GM04503 (cell line): ENCODE results near the gene SLC22A12.
"Not testable (repeated sequence)": the region's sequence is repeated elsewhere in the genome, so short reads cannot be mapped to it uniquely, and the experiment has no call there.

Experiments used
- DNase-seq: peaks from one replicate; pipeline ENCODE4 v3.0.0-alpha.2; 2012; ENCODE audit warnings: low read depth

The SLC22A12 gene

DNA sequence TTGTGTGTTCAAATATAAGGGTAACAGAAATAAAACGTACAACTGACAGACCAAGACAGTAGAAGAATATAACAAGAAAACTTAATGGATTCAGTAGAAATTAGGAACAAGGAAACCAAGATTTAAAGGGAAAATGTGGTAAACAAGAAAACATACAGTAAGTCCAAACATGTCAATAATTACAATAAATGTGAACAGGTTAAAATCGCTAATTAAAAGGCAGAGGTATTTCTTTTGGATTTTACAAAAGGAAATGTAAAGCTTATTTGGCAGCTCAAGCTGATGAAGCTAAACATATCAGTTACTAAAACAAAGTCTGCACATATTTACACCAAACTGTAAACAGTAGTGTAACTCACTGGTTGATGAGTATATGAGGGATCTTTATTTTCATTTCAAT lies 2.3 kb upstream of the SLC22A12 start:
- DNase-seq, result no peak

DNA sequence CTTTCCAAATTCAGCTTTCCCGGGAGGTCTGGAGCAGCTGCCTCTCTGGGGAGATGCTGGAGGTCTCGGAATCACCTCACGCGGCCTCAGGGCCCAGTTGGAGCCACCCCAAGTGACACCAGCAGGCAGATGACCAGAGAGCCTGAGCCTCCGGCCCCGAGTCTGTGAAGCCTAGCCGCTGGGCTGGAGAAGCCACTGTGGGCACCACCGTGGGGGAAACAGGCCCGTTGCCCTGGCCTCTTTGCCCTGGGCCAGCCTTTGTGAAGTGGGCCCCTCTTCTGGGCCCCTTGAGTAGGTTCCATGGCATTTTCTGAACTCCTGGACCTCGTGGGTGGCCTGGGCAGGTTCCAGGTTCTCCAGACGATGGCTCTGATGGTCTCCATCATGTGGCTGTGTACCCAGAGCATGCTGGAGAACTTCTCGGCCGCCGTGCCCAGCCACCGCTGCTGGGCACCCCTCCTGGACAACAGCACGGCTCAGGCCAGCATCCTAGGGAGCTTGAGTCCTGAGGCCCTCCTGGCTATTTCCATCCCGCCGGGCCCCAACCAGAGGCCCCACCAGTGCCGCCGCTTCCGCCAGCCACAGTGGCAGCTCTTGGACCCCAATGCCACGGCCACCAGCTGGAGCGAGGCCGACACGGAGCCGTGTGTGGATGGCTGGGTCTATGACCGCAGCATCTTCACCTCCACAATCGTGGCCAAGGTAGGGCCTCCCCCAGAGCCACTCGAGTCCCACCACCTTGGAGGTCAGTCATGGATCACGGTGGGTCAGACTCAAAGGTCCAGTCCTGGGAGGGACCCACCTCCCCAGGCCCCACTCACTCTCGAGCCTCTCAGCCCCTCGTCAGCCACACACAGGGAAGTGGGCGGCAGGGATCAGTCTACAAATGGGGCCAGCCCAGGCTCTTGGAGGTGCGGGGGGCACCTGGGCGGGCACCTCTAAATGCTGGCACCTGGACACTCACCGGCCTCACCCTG lies 525 bp downstream of the SLC22A12 start:
- no peak for DNase-seq

DNA sequence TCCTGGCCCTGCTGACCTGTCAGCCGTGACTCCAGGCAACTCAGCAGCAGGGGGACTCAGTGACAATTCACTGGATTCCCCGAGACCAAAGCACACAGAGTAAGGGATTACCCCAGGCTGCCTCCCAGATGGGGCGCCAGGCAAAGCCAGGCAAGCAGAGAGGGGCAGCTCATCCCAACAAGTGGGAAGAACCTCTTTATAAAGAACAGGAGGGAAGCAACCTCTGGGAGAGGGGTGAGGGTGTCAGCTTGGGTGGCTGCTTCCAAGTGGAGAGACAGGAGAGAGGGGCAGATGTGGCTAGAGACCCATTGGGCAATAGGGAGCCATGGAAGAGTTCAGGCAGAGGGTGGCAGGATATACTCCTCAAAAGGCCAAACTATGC lies 1.2 kb downstream of the SLC22A12 start:
- no peak for DNase-seq

DNA sequence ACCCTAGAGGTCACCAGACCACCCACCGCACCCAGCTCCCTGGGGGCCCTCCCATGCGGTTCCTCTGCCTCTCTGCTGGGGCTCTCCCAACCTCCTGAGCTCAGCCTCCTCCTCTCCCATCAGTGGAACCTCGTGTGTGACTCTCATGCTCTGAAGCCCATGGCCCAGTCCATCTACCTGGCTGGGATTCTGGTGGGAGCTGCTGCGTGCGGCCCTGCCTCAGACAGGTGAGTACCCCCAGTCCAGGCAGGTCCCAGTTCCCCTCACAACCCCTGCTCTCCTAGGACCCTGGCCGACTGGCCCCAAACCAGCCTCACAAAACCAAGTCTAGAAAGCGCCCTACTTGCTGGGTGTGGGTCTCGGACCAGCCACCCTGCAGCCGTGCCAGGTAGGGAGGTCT lies 1.6 kb downstream of the SLC22A12 start:
- no peak for DNase-seq

DNA sequence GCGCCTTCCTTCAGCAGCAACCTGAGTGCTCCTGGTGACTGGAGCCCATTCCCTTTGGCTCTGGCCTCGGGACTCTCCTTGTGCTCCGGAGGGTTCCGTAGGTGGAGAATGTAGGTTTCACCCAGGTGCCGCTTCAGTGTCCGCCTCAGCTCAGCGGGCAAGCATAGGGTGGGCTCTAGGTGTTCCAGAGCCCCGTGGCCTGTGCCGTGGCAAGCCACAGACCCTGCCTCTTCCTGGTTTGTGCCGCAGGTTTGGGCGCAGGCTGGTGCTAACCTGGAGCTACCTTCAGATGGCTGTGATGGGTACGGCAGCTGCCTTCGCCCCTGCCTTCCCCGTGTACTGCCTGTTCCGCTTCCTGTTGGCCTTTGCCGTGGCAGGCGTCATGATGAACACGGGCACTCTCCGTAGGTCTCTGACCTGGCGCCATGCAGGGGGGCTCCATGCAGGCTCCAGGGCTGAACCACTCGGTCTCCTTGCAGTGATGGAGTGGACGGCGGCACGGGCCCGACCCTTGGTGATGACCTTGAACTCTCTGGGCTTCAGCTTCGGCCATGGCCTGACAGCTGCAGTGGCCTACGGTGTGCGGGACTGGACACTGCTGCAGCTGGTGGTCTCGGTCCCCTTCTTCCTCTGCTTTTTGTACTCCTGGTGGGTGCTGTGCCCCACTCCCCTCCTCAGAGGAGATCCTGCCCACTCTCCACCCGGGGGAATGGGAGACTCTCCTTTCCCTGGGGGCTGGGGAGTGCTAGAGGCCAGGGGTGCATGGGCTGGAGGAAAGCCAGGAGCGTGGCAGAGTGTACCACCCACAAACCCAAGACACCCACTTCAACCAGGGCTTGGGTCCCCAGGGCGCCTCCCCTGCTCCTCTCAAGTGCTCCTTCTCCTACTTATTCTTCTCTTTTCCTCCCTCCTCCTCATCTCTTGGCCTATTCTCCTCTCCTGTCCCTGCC lies 2.4 kb downstream of the SLC22A12 start:
- DNase-seq, result no peak

DNA sequence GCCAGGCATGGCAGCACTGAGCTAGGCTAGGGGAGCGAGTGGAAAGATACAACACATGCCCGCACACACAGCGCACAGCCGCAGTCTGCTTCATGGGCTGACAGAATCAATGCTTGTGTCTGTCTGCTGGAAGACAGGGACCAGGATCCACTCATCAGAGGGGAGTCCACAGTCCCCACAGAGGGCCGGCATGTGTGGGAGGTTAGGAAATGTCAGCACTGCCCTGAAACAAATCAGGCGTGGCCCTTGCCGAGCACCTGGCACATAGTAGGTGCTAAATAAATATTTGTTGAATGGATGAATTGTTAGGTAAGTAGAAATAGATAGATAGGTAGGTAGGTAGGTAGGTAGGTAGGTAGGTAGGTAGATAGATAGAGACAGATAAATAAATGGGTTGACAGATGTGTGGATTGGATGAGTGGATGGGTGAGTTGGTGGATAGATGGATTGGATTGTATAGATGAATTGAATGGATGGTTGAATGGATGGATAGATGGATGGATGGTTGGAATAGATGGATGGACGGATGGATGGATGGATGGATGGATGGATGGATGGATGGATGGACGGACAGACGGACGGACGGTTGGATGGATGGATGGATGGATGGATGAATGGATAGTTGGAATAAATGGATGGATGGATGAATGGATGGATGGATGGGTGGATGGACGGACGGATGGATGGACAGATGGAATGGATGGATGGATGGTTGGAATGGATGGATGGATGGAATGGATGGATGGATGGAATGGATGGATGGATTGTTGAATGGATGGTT lies 3.3 kb downstream of the SLC22A12 start:
- DNase-seq, result no peak

DNA sequence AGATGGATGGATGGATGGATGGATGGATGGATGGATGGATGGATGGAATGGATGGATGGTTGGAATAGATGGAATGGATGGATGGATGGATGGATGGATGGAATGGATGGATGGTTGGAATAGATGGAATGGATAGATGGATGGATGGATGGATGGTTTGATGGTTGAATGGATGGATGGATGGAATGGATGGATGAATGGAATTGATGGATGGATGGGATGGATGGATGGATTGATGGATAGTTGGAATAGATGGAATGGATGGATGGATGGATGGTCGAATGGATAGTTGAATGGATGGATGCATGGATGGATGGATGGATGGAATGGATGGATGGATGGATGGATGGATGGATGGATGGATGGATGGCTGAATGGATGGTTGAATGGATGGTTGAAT lies 4.9 kb downstream of the SLC22A12 start:
- not testable (repeated sequence) for DNase-seq

DNA sequence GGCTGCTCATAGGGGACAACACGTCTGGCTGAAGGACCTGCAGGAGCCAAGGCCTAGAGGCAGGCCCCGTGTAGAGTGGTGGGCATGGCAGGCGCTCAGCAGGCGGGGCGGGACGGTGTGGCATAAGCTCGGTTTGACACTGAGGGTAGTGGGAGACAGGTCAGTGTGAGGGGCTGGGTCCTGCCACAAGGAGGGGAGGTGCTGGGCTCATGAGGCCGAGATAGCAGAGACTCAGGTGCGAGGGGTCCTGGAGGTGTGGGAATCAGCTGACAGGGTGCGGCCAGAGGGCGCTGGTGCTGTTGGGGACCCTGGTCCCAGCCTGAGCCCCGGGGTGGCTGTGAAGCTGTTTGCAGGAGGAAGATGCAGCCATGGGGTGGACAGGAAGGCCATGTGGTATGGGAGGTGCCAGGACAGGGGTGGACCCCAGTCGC lies 6.7 kb downstream of the SLC22A12 start:
- DNase-seq, result no peak

DNA sequence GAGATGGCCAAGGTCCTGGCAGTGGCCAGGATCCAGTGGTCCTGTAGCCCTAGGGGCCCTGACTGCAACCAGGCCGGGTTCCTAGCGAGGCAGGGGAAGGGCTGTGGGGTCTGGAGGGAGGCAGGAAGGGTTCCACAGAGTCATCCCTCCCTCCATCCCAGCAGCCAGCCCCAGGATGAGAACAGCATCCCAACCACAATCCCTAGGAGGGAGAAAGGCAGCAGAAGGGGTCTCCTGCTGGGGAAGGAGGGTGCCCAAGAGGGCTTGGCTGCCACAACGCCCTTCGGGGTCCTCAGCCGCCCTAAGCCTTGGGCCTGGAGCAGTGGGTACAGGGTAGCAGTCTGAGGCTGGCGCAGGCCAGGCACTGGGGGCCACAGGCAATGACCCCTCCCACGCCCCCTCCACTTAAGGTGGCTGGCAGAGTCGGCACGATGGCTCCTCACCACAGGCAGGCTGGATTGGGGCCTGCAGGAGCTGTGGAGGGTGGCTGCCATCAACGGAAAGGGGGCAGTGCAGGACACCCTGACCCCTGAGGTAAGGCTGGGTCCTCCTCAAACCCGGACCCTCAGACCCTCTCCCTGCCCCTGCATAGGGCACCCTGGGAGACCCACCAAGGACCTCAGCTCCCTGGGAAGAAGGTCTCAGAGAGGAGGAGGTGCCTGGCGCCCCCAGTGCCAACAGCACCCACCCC lies 7.2 kb downstream of the SLC22A12 start:
- DNase-seq, result no peak

DNA sequence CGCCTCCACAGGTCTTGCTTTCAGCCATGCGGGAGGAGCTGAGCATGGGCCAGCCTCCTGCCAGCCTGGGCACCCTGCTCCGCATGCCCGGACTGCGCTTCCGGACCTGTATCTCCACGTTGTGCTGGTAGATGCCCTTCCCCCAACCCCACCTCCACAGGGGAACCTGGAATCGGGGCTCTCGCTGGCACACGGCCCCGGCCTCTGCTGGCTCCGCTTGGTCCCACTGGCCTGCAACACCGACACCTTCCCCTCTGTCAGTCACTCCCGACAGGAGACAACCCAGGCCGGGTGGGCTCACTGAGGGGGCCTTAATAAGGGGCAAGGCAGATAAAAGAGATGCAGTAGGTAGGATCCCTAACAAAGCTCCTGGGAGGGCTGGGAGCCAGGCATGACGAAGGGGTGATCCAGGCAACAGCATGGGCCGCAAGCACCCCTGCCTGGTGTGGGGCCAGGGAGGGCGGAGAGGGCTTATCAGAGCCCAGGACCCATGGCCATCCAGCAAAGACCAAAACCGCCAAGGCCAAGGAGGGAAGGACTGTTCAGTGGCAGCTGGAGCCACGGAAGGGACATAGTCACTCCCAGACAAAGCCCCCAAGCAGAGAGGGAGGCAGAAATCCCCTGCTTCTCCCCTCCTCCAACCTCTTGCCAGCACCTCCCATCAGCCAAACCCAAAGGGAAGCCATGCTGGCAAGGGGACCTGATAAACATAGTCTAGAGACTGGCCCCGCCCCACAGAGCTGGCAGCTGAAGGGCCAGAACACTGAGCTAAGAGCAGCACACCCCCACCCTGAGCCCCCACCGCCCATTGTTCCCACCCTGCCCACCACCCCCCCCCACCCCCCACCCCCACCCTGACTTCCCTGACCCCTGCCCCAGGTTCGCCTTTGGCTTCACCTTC lies 8.0 kb downstream of the SLC22A12 start:
- DNase-seq, result no peak

DNA sequence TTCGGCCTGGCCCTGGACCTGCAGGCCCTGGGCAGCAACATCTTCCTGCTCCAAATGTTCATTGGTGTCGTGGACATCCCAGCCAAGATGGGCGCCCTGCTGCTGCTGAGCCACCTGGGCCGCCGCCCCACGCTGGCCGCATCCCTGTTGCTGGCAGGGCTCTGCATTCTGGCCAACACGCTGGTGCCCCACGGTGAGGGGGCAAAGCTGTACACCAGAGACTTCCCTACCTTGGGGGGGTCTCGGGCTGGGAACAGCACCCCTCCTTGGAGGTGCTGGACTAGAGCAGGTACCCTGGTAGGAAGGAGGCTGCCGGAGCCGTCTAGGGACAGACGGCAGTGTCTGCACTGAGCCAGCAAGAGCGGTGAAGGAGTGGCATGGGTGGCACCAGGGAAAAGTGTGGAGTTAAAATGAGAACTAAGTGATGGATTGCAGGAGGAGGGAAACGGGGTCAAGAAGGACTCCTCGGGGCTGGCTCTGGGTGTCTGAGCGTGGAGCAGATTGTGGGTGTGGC lies 8.7 kb downstream of the SLC22A12 start:
- DNase-seq, result no peak

DNA sequence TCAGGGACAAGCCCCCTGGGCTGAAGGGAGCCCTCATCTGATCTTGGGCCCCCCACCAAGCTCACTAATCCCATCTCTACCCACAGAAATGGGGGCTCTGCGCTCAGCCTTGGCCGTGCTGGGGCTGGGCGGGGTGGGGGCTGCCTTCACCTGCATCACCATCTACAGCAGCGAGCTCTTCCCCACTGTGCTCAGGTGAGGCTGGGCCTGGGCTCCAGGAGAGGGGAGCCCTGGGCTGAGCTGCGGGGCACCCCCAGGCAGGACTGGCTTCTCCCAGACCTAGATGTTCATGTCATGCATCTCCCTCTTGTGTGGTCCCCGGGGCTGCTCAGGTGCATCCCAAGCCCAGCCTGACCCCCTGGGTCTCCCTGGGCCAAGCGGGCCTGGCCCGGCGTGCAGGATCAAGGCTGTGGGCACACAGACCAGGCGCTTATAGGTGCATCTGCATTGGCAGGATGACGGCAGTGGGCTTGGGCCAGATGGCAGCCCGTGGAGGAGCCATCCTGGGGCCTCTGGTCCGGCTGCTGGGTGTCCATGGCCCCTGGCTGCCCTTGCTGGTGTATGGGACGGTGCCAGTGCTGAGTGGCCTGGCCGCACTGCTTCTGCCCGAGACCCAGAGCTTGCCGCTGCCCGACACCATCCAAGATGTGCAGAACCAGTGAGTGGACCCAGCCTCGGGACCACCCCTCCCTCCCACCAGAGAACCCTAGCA lies 9.4 kb downstream of the SLC22A12 start:
- no peak for DNase-seq

DNA sequence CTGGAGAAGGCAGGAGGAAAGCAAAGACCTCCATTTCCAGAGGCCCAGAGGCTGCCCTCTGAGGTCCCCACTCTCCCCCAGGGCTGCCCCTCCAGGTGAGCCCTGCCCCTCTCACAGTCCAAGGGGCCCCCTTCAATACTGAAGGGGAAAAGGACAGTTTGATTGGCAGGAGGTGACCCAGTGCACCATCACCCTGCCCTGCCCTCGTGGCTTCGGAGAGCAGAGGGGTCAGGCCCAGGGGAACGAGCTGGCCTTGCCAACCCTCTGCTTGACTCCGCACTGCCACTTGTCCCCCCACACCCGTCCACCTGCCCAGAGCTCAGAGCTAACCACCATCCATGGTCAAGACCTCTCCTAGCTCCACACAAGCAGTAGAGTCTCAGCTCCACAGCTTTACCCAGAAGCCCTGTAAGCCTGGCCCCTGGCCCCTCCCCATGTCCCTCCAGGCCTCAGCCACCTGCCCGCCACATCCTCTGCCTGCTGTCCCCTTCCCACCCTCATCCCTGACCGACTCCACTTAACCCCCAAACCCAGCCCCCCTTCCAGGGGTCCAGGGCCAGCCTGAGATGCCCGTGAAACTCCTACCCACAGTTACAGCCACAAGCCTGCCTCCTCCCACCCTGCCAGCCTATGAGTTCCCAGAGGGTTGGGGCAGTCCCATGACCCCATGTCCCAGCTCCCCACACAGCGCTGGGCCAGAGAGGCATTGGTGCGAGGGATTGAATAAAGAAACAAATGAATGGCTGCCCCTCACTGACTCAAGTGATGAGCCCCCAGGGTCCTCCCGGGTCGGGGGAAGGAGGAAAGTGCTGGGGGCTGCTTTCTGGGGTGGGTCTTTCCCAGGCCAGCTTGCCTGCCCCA lies 10.8 kb downstream of the SLC22A12 start:
- DNase-seq, result no peak

DNA sequence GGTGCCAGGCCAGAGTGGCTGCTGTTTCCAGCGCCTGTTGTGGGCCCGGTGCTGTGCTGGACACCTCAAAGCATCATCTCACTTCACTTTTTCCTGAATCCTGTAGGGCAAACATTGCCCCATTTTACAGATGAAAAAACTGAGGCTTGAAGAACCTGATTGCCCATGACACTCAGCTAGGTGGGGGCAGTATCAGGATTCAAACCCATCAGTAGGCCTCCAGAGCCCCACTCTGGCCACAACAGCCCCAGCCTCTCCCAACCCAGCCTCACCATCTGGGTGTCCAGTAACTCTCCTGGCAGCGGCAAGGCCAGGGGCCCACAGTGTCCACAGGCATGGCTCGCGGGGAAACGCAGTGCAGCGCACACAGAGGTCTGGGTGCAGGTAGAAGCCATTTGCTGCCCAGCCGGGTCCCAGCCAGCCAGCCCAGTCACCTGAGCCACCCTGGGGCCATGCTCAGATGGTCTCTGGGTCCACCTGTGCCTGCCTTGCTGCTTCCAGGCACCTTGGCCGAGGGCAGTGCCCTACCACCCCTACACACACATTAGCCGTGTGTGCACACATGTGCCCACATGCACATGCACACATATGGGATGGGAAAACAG lies 11.5 kb downstream of the SLC22A12 start:
- DNase-seq, result no peak

DNA sequence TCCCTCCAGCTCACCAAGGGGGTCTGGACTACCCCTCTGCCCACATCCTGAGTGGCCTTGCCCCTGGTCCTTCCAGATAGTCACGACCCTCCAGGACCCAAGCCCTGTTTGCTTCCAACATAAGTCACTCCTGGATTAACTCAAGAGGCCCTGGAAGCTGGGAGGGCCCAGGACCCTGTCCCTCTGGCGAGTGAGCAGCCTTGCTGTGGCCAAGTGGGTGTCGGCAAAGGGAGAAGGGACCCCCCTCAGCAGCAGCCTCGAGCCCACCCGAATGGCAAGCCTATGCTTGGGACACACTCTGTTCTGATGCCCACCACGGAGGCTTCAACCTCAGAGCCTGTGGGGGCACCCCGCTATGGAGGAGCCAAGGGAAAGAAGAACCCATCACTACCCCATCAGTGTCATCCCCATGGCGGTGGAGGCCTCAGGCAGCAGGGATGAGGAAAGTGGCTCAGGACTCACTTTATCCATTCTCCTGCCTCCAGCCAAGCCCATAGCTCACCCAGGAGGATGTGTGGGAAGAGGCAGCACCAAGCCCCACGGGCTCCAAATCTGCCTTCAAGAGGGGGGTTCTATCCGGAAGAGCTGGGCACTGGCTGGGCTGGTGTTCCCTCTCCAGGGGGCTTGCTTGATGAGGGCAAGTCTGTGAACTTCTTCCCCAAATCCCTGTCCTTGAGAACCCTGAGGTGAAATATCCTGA lies 12.5 kb downstream of the SLC22A12 start:
- no peak for DNase-seq

DNA sequence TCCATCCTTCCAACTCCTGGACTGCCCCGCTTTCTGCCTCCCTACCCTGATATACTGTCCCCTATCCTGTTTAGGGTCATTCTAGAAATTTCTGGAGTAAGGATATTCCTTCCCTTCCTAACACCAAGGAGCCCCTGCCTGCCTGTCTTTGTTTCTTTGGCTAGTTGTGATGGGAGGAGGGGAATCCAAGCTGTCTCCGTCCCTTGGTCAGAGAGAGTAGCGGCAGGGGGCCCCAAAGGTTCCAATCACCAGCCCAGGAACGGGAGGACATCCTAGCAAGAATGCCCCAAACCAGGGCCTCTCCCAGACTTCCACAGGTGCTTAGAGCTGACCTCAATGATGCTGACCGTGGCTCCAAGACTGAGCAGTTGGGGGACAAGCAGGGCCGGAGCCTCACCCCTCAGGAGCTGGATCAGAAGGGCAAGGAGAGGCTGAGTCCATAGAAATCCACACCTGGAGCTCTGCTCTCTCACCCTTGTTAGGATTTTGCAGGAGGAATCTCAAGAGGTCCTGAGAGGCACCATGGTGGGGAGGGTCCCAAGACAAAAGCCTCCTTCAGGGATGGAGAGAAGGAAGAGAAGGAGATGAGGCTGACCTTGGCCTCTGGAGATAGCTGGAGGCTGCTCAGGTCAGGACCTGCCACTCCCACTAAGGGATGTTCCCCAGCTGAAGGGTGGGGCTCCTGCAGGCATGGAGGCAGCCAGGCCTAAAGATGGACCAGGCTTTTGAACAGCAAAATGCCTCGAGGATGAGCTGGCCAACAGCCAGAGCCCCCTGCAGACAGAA lies 13.6 kb downstream of the SLC22A12 start:
- DNase-seq, result no peak

DNA sequence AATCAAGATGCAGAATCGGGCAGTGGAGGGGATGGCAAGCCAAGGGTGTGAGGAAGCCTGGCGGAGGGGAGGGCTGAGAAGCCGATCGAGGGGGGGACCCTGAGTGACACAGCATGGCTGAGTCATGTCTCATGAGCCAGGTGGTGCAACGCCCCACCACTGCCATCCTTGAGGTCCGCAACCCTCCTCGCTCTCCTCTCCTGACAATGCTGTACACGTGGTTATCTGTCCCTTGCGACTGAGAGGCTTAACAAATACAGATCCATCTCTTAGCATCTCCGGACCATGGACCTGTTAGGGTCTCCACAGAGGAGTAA lies 14.2 kb downstream of the SLC22A12 start:
- no peak for DNase-seq
